ENCODE data around the gene TLX2.
A peak's percentile ranks its signal among the peaks of the same experiment; 100 is the strongest.
"Not testable (repeated sequence)": the region's sequence is repeated elsewhere in the genome, so short reads cannot be mapped to it uniquely, and the experiment has no call there.

The TLX2 gene

GRCh38 chr2:74514368-74515270 lies at the start of gene TLX2:
TSS of gene TLX2 (plus strand) at chr2:74514450. CDS start at chr2:74514807, 357 bp downstream.
- no peak for TF ChIP-seq CTCF (IDR thresholded peaks at IDR 0.05)
- Histone ChIP-seq H3K4me1 (no peaks in the 10 kb centered on the region), H3K4me3 (ENCODE audit: low read depth, low read length) (peak within 1 kb of the TSS; percentile 39), H3K36me3 (ENCODE audit: control insufficient read depth, insufficient read depth, low read length) (no peaks in the 10 kb centered on the region), H3K9ac (no peak within 1 kb of the TSS), H3K27me3 (ENCODE audit: control insufficient read depth, insufficient read depth, low read length) (no peaks in the 10 kb centered on the region), H2AFZ (no peak within 1 kb of the TSS), H3K4me2 (ENCODE audit: low read length) (peak within 1 kb of the TSS; percentile 57), H3K9me3 (ENCODE audit: control insufficient read depth, low read length) (no peaks in the 10 kb centered on the region), H3K27ac (no peak within 1 kb of the TSS), H3K79me2 (no peaks in the 10 kb centered on the region)

GRCh38 chr2:74470742-74471141 lies 43.5 kb upstream of the TLX2 start:
- not testable (repeated sequence) for H3K4me1 ChIP-seq; H3K36me3 ChIP-seq (ENCODE audit: control insufficient read depth, insufficient read depth, low read length); H3K4me3 ChIP-seq (ENCODE audit: low read depth, low read length); H3K79me2 ChIP-seq; H2AFZ ChIP-seq; H3K4me2 ChIP-seq (ENCODE audit: low read length); H3K9ac ChIP-seq; H3K27ac ChIP-seq; H3K9me3 ChIP-seq (ENCODE audit: control insufficient read depth, low read length); H3K27me3 ChIP-seq (ENCODE audit: control insufficient read depth, insufficient read depth, low read length)

- H3K79me2 ChIP-seq, result no peaks in the 10 kb centered on the region
- H2AFZ ChIP-seq, result peak overlapping the region; percentile 94
- H3K27ac ChIP-seq, result peak overlapping the region; percentile 90
Measured at GRCh38 chr2:74471332-74472065, 42.8 kb upstream of the TLX2 start.

GRCh38 chr2:74472086-74472944 lies 41.9 kb upstream of the TLX2 start, which contains the start of gene MRPL53:
TSS of gene MRPL53 (minus strand) at chr2:74472680. CDS start at chr2:74472660, 20 bp downstream.
- H3K9ac ChIP-seq, result peak within 1 kb of the TSS; percentile 15
- H3K27me3 ChIP-seq (ENCODE audit: control insufficient read depth, insufficient read depth, low read length), result no peaks in the 10 kb centered on the region
- peak within 1 kb of the TSS; percentile 82 for H3K4me2 ChIP-seq (ENCODE audit: low read length)
- H3K79me2 ChIP-seq, result no peaks in the 10 kb centered on the region
- TF ChIP-seq CTCF (IDR thresholded peaks at IDR 0.05), result no peak
- peak within 1 kb of the TSS; percentile 90 for H3K27ac ChIP-seq
- H3K4me1 ChIP-seq, result peaks cover 8% of the 10 kb centered on the region
- peak within 1 kb of the TSS; percentile 94 for H2AFZ ChIP-seq
- H3K4me3 ChIP-seq (ENCODE audit: low read depth, low read length), result peak within 1 kb of the TSS; percentile 95
- no peaks in the 10 kb centered on the region for H3K9me3 ChIP-seq (ENCODE audit: control insufficient read depth, low read length)
- no peaks in the 10 kb centered on the region for H3K36me3 ChIP-seq (ENCODE audit: control insufficient read depth, insufficient read depth, low read length)

More at GRCh38 chr2:74471332-74472065, 42.8 kb upstream of the TLX2 start:
- Histone ChIP-seq H3K9me3 (ENCODE audit: control insufficient read depth, low read length) (no peaks in the 10 kb centered on the region), H3K27me3 (ENCODE audit: control insufficient read depth, insufficient read depth, low read length) (no peaks in the 10 kb centered on the region), H3K36me3 (ENCODE audit: control insufficient read depth, insufficient read depth, low read length) (no peaks in the 10 kb centered on the region), H3K4me2 (ENCODE audit: low read length) (peak overlapping the region; percentile 82), H3K4me3 (ENCODE audit: low read depth, low read length) (peak overlapping the region; percentile 95), H3K9ac (peak overlapping the region; percentile 15), H3K4me1 (peaks cover 8% of the 10 kb centered on the region)
- TF ChIP-seq CTCF (IDR thresholded peaks at IDR 0.05), result no peak

Data from parathyroid adenoma (tissue), 2 donors.